Measurements from ENCODE around the gene APLF.
"Not testable (repeated sequence)": the region's sequence is repeated elsewhere in the genome, so short reads cannot be mapped to it uniquely, and the experiment has no call there.

Gene APLF

GRCh38 chr2:68514316-68514929 lies 47.0 kb downstream of the APLF start:
- CTCF ChIA-PET = no interaction called here

GRCh38 chr2:68516051-68516955 lies 48.9 kb downstream of the APLF start:
- no peak for DNase-seq (ENCODE audit: extremely low spot score)
- no peak for TF ChIP-seq CTCF (IDR thresholded peaks at IDR 0.05; ENCODE audit: control extremely low read depth, extremely low read depth, low read depth, missing control alignments)
- ChIA-PET CTCF (no interaction called here), POLR2A (no interaction called here)

More at GRCh38 chr2:68514316-68514929, 47.0 kb downstream of the APLF start:
- DNase-seq (ENCODE audit: extremely low spot score) = no peak
- POLR2A ChIA-PET = no interaction called here
- TF ChIP-seq CTCF (IDR thresholded peaks at IDR 0.05; ENCODE audit: control extremely low read depth, extremely low read depth, low read depth, missing control alignments) = no peak

GRCh38 chr2:68519236-68519635 lies 51.9 kb downstream of the APLF start:
- POLR2A ChIA-PET = no interaction called here
- DNase-seq (ENCODE audit: extremely low spot score) = no peak
- no peak for TF ChIP-seq CTCF (IDR thresholded peaks at IDR 0.05; ENCODE audit: control extremely low read depth, extremely low read depth, low read depth, missing control alignments)
- CTCF ChIA-PET = no interaction called here

GRCh38 chr2:68521037-68521436 lies 53.7 kb downstream of the APLF start:
- TF ChIP-seq CTCF (IDR thresholded peaks at IDR 0.05; ENCODE audit: control extremely low read depth, extremely low read depth, low read depth, missing control alignments) = no peak
- ChIA-PET POLR2A (no interaction called here), CTCF (interaction anchor here (1.0 to 1.8 kb wide), 2 partner anchors 10 to 15 kb away, joined by 3 read pairs; no protein-coding TSS in a partner anchor)
- DNase-seq (ENCODE audit: extremely low spot score) = no peak

- DNase-seq (ENCODE audit: extremely low spot score); POLR2A ChIA-PET; CTCF ChIA-PET: not testable (repeated sequence)
Observed at GRCh38 chr2:68526943-68527342, 59.6 kb downstream of the APLF start.

- POLR2A ChIA-PET; DNase-seq (ENCODE audit: extremely low spot score); CTCF ChIA-PET: not testable (repeated sequence)
Observed at GRCh38 chr2:68527343-68528081, 60.1 kb downstream of the APLF start.

- DNase-seq (ENCODE audit: extremely low spot score); CTCF ChIA-PET; POLR2A ChIA-PET: not testable (repeated sequence)
Observed at GRCh38 chr2:68529156-68529555, 61.8 kb downstream of the APLF start.

- CTCF ChIA-PET; DNase-seq (ENCODE audit: extremely low spot score); POLR2A ChIA-PET: not testable (repeated sequence)
Observed at GRCh38 chr2:68529651-68530050, 62.3 kb downstream of the APLF start.
